ENCODE data around the gene NAPSA.

- TF ChIP-seq CTCF (IDR thresholded peaks at IDR 0.05) (no peak), POLR2AphosphoS5 (IDR thresholded peaks at IDR 0.05) (no peak), EP300 (IDR thresholded peaks at IDR 0.05) (no peak)
Observed at GRCh38 chr19:50321831-50322230, 43.6 kb downstream of the NAPSA start.
